DMS153 treated with DMSO at 0.1 percent for 48 hours (cell line): ENCODE results near the gene PSD4.
A peak's percentile ranks its signal among the peaks of the same experiment; 100 is the strongest.

Experiments
- DNase-seq: peaks from one replicate; lab custom pipeline; 2025; ENCODE audit not compliant: unreplicated experiment; lab: John Stamatoyannopoulos, UW

PSD4 gene

GRCh38 chr2:113167115-113167932 lies 6.4 kb upstream of the PSD4 start:
- DNase-seq = peak; percentile 80

- no peak for DNase-seq
Measured at GRCh38 chr2:113167962-113168340, 5.8 kb upstream of the PSD4 start.

GRCh38 chr2:113169002-113169530 lies 4.7 kb upstream of the PSD4 start:
- DNase-seq = no peak

GRCh38 chr2:113169586-113169985 lies 4.2 kb upstream of the PSD4 start:
- no peak for DNase-seq

- no peak for DNase-seq
Measured at GRCh38 chr2:113171334-113172075, 2.3 kb upstream of the PSD4 start.

GRCh38 chr2:113172721-113173541 lies 840 bp upstream of the PSD4 start:
- no peak for DNase-seq

- no peak for DNase-seq
Measured at GRCh38 chr2:113174376-113174750, 592 bp downstream of the PSD4 start.

GRCh38 chr2:113175042-113175628 lies 1.4 kb downstream of the PSD4 start:
- no peak for DNase-seq

- no peak for DNase-seq
Measured at GRCh38 chr2:113175736-113176695, 2.2 kb downstream of the PSD4 start.

GRCh38 chr2:113176696-113177355 lies 3.1 kb downstream of the PSD4 start:
- DNase-seq = no peak

- DNase-seq = no peak
Measured at GRCh38 chr2:113178069-113178746, 4.4 kb downstream of the PSD4 start.

GRCh38 chr2:113178891-113179290 lies 5.1 kb downstream of the PSD4 start:
- DNase-seq = no peak

GRCh38 chr2:113179446-113180045 lies 5.8 kb downstream of the PSD4 start:
- DNase-seq = no peak

GRCh38 chr2:113180131-113180946 lies 6.6 kb downstream of the PSD4 start:
- no peak for DNase-seq

- no peak for DNase-seq
Measured at GRCh38 chr2:113181258-113182051, 7.7 kb downstream of the PSD4 start.

GRCh38 chr2:113182471-113183260 lies 8.9 kb downstream of the PSD4 start:
- no peak for DNase-seq
